Measurements from ENCODE around the gene TMEM31.
"Not testable (repeated sequence)": the region's sequence is repeated elsewhere in the genome, so short reads cannot be mapped to it uniquely, and the experiment has no call there.

TMEM31 gene

DNA sequence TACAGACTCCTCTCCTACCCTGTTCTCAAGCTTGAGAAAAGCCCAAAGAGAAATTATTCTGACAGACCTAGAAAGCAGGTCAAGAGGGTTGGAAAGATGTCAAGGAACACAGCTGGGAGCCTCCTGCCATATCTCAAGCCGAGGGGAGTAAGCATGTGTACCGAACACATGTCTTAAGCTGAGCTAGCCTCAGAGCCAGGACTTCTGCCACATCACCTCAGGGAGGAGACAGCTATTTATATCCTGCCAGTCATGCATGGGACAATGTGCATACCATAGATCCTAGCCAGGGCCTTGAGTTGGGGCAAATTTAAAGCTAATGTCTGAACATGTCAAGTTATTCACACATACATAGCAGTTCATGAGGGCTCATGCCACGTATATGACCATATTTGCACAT lies 11.8 kb downstream of the TMEM31 start:
- no peak overlapping the region for H3K4me3 ChIP-seq (ENCODE audit: low read depth, low read length)

DNA sequence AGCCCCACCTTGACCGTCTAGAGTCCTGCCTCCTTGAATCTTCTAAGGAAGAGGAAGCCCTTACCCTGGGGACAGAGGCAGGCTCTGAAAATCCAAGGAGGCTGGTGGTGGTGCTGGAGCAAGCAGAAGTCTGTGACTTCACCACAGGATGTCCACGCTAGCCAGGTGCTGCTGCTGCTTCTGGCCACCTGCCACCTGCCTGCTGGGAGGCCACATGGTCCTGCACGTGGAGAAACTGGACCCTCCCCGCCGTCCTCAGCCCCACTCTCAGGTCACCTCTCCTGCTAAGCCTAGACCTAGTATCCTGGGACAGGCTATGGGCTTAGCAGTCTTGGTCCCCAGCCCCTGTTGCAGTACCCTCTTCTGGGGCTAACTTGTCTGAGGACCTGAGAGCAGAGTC lies 15.8 kb downstream of the TMEM31 start:
- no peak overlapping the region for H3K4me3 ChIP-seq (ENCODE audit: low read depth, low read length)

- no peak overlapping the region for H3K4me3 ChIP-seq (ENCODE audit: low read depth, low read length)
Measured at GRCh38 chrX:103727115-103727514, 16.4 kb downstream of the TMEM31 start.

DNA sequence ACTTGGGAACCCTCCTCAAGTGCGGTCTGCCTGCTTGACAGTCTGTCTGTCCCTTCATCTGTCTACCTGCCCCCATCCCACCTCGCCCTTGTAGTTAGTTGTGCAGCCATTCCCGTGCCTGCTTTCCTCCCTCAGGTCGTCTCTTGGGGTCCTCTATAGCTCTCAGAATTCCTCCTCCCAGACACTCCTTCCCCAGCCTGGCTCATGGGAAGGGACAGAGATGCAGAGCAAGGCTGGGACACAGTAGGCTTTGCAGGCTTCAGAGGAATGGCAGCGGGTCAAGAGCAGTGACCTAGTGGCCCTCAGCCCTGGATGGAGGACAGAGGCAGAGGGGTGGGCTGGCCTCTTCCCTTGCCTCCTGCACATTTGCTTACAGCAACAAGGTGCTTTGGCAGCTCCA lies 18.3 kb downstream of the TMEM31 start:
- H3K4me3 ChIP-seq (ENCODE audit: low read depth, low read length) = no peak overlapping the region

DNA sequence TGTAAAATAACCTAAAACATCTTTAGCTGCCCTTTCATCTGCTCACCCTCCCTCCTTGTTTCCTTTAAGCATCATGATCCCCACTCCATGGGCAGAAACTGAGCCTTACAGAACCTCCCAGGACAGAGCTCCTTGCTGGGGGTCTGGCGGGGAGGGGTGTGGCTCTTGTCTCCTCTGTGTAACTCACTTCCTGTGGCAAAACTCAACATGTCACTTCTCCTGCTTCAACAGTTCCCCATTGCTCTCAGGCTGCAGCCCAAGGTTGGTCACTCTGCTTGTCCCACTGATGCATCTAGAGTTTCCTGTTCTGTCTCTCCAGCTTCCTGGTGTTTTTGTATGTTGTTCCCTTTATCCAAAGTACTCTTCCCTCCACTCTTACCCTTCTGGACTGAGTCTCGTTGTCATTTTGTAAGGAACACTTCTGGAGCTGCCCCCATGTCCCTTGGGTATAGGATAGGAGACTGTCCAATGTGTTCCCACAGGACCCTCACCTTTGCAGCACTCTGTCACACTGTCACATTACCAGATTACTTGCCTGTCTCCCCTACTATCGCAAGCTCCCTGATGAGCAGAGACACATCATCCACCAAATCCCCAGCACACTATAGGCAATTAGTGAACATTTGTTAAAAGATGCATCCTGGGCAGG lies 19.6 kb downstream of the TMEM31 start:
- no peak overlapping the region for H3K4me3 ChIP-seq (ENCODE audit: low read depth, low read length)

GRCh38 chrX:103730796-103731493 lies 20.2 kb downstream of the TMEM31 start:
- no peak overlapping the region for H3K4me3 ChIP-seq (ENCODE audit: low read depth, low read length)

DNA sequence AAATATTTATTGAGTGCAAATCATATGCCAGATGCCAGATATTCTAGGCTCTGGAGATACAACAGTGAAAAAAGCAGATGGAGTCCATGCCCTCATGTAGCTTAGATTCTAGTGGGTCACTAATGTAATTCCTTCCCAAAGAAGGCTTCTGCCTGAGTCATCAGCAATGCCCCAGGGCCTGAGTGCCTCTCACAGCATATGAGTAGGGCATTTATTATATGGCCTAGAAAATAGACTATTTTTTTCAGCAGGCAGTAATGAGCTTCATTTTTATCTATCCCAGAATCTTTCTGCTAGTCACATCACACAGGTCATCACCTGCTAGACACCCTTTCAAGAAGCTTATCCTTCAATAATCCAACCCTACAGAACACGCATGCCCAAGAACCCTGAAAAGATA lies 22.3 kb downstream of the TMEM31 start:
- no peak overlapping the region for H3K4me3 ChIP-seq (ENCODE audit: low read depth, low read length)

DNA sequence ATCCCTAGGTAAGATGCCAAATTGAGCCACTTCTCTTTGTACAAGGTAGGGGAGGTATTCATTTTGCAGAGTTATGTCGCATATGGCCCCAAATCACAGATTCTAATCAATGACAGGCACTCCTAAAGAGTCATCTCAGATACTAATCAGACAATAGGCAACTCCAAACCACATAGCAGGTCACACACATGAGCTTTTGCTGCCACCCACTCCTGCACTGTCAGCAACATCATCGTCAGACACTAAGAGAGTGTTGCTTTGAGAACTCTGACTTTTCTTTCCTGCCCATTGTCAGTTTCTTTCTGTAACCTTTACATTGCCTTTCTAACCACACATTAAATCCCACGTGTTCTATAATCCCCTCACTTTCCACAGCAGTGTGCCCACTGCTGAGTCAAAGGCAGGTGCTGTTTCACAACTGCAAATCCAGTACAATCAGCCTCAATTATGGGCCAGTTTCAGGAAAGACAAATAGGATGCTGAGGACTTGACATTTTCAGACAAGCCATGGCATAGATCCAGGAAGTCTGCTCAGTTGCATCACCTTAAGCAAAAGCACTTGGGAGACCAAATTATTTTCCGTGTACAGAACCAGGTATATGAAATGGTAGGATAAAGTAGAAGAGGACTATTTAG lies 23.5 kb downstream of the TMEM31 start:
- H3K4me3 ChIP-seq (ENCODE audit: low read depth, low read length) = no peak overlapping the region

DNA sequence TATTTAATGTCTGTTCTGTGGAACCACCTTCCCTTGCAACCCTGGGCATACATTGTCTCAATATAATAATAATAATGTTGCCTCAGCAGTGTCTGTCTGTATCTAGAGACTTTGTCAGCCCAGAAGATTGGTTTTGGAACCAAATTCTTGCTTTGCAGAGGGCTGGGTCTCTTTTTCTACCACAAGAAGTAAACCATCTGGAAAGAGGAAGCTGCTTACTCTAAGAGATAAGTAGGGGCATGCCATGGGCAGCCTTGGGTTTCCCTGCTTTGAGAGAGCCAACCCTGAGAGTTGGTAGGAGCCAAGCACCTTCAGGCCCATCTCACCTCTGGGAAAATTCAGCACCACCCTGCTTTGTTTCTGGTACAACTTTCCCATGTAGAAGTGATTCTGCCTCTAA lies 27.0 kb downstream of the TMEM31 start:
- H3K4me3 ChIP-seq (ENCODE audit: low read depth, low read length) = no peak overlapping the region

GRCh38 chrX:103739421-103739820 lies 28.7 kb downstream of the TMEM31 start:
- no peak overlapping the region for H3K4me3 ChIP-seq (ENCODE audit: low read depth, low read length)

- H3K4me3 ChIP-seq (ENCODE audit: low read depth, low read length) = no peak overlapping the region
Measured at GRCh38 chrX:103741879-103742278, 31.2 kb downstream of the TMEM31 start.

DNA sequence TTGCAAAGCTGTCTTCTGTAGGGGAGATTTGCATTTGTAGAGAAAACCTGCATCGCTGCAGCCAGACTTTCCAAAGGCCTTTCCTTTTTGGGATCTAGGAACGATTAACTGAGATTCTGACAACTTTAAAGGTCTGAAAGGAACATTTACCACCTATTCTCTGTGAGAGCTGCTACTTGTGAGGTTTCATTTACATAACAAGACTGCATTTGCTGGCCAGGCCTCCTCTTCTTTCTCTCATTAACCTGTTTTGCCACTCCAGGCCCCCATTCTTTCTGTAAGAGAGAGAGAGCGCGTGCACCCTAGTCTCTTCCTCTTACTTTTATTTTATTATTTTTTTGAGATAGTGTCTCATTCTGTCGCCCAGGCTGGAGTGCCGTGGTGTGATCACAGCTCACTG lies 31.6 kb downstream of the TMEM31 start:
- peak overlapping the region; percentile 61 for H3K4me3 ChIP-seq (ENCODE audit: low read depth, low read length)

- H3K4me3 ChIP-seq (ENCODE audit: low read depth, low read length) = no peak overlapping the region
Measured at GRCh38 chrX:103747163-103747562, 36.5 kb downstream of the TMEM31 start.

DNA sequence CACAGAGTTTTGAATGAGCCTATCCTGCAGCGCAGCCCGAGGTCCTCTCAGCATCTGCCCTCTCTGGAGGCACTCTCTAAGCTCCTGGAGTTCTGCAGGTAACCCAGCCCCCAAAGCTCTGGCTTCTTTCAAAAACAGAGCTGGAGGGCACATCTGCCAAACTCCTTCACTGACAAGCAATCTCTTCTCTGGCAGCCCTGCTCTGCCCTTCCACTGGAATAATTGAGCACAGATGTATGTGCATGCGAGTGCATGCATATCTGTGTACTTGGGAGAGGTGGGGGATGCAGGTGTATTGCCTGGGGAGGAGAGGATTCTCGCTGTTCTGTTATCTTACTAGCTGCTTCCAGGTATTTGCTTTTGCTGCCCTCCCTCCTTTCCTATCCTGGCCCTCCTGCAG lies 43.7 kb downstream of the TMEM31 start:
- no peak overlapping the region for H3K4me3 ChIP-seq (ENCODE audit: low read depth, low read length)

DNA sequence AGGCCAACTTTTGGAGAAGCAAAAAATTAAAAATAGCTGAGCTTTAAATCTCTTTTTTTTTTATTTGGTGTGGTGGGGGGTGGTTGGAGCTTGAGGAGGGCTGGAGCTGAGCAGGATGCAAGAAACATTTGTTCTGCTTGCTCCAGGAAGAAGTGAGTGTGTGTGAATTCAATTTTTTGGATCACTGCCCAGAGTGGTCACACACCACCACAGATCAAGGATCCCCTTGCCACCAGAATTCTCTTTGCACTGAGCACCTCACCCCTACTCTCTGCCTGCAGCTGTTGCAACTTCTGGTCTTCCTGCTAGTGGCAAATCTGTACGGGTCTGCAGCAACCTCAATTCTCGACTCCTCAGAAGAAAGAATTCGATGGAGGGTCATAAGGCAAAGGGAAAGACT lies 46.0 kb downstream of the TMEM31 start:
- no peak overlapping the region for H3K4me3 ChIP-seq (ENCODE audit: low read depth, low read length)

DNA sequence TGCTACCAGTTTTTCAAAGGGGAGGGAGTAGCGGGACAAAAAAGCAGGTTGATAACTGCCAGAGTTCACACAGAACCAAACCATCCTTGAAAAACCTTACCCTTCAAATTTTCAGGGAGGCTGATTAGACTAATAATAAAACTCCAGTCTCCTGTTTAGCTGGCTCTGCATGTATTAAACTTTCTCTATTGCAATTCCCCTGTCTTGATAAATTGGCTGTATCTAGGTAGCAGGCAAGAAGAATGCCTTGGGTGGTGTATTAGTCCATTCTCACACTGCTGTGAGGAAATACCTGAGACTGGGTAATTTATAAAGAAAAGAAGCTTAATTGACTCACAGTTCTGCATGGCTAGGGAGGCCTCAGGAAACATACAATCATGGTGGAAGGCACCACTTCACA lies 47.8 kb downstream of the TMEM31 start:
- no peak overlapping the region for H3K4me3 ChIP-seq (ENCODE audit: low read depth, low read length)

DNA sequence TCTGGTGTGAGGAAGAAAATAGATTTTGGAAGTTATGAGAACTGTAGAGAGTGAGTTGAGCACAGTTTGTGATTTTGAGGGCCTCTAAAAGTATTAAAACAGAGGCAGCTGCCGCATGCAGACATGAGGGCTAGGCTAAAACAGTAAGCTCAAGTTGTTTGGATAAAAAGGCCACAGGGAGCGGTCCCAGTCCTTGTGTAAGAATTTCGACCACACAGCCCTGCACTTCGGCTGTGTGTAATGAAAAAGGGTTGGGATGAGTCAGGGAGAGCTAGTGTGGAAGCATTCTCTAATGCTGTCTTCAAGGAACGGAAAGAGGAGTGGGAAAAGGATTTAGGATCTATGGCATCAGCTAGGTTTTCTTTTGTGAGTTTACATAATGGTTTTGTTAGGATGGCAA lies 52.8 kb downstream of the TMEM31 start:
- H3K4me3 ChIP-seq (ENCODE audit: low read depth, low read length) = not testable (repeated sequence)

Data from iPS-11a (cell line).